Epithelial cell of esophagus (primary cell): ENCODE measurements around the gene CPE.

ENCODE experiments used
- DNase-seq: peaks from one replicate; pipeline ENCODE4 v3.0.0; 2010; ENCODE audit warnings: low read depth
- H3K4me3 ChIP-seq: 2 replicates; pipeline ENCODE4 v1.5.1; 2011; ENCODE audit warnings: mild to moderate bottlenecking, low read length, control low read depth
- TF ChIP-seq, protein P1 (sequence below): IDR thresholded peaks from 2 replicates; pipeline ENCODE4 v1.5.1; 2011; ENCODE audit warnings: low read depth, mild to moderate bottlenecking, low read length, control low read depth, inconsistent platforms; ENCODE audit not compliant: insufficient read depth; ENCODE audit errors: missing control alignments

CPE gene

DNA sequence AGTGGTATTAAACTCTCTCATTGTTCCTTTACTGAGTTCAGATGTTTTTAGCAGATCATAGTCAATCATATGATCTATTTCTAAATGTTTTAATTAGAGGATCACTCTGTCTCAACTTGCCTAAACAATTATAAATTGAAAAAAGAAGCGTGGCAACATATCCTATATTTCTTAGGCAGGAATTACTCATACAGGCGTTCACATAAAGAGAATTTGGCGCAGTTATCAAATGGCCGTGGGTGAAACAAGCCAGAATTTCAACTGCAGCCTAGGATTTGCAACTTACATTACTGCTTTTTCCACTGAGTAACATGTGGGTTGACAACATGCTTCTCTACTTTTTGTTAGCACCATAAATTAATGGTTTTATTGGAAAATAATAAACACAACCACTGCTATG lies 141.3 kb downstream of the CPE start:
- peak; percentile 76 for DNase-seq
- H3K4me3 ChIP-seq: no peak overlapping the region
- TF ChIP-seq, protein P1, sequence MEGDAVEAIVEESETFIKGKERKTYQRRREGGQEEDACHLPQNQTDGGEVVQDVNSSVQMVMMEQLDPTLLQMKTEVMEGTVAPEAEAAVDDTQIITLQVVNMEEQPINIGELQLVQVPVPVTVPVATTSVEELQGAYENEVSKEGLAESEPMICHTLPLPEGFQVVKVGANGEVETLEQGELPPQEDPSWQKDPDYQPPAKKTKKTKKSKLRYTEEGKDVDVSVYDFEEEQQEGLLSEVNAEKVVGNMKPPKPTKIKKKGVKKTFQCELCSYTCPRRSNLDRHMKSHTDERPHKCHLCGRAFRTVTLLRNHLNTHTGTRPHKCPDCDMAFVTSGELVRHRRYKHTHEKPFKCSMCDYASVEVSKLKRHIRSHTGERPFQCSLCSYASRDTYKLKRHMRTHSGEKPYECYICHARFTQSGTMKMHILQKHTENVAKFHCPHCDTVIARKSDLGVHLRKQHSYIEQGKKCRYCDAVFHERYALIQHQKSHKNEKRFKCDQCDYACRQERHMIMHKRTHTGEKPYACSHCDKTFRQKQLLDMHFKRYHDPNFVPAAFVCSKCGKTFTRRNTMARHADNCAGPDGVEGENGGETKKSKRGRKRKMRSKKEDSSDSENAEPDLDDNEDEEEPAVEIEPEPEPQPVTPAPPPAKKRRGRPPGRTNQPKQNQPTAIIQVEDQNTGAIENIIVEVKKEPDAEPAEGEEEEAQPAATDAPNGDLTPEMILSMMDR: no peak

DNA sequence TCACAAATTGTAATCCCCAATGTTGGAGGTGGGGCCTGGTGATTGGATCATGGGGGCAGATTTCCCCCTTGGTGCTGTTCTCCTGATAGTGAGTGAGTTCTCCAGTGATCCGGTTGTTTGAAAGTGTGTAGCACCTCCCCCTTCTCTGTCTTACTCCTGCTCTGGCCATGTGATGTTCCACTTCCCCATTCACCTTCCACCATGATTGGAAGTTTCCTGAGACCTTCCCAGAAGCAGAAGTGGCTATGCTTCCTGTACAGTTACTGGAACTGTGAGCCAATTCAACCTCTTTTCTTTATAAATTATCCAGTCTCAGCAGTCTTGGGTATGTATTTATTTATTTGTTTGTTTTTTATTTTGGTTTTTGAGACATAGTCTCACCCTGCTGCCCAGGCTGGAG lies 143.2 kb downstream of the CPE start:
- H3K4me3 ChIP-seq: no peak overlapping the region
- DNase-seq: no peak
- TF ChIP-seq, protein P1: no peak

- TF ChIP-seq, protein P1: no peak
- no peak overlapping the region for H3K4me3 ChIP-seq
- DNase-seq: no peak
Observed at GRCh38 chr4:165524532-165525190, 145.9 kb downstream of the CPE start.

GRCh38 chr4:165532976-165533375 lies 154.2 kb downstream of the CPE start:
- TF ChIP-seq, protein P1: no peak
- no peak for DNase-seq
- H3K4me3 ChIP-seq: no peak overlapping the region

- peak; percentile 65 for DNase-seq
- TF ChIP-seq, protein P1: peak; percentile 56
- H3K4me3 ChIP-seq: no peak overlapping the region
Observed at GRCh38 chr4:165537028-165537648, 158.3 kb downstream of the CPE start.

- TF ChIP-seq, protein P1: no peak
- H3K4me3 ChIP-seq: no peak overlapping the region
- DNase-seq: no peak
Observed at GRCh38 chr4:165539801-165540200, 161.0 kb downstream of the CPE start.

- DNase-seq: no peak
- TF ChIP-seq, protein P1: no peak
- H3K4me3 ChIP-seq: no peak overlapping the region
Observed at GRCh38 chr4:165540206-165540830, 161.5 kb downstream of the CPE start.
